GM19438 (cell line): ENCODE results near the gene MAPK6.
"Not testable (repeated sequence)": the region's sequence is repeated elsewhere in the genome, so short reads cannot be mapped to it uniquely, and the experiment has no call there.

ENCODE experiments used
- ATAC-seq: cut with Tn5 transposase; IDR thresholded peaks from one replicate; pipeline ENCODE4 v1.9.1; 2021; ENCODE audit warnings: low read depth; ENCODE audit not compliant: unreplicated experiment

The MAPK6 gene

GRCh38 chr15:52078876-52079700 lies 60.1 kb downstream of the MAPK6 start:
- no peak for ATAC-seq

- no peak for ATAC-seq
Measured at GRCh38 chr15:52080031-52080430, 61.0 kb downstream of the MAPK6 start.

- no peak for ATAC-seq
Measured at GRCh38 chr15:52080706-52081392, 61.8 kb downstream of the MAPK6 start.

GRCh38 chr15:52082197-52083036 lies 63.4 kb downstream of the MAPK6 start:
- peak; percentile 67 for ATAC-seq

DNA sequence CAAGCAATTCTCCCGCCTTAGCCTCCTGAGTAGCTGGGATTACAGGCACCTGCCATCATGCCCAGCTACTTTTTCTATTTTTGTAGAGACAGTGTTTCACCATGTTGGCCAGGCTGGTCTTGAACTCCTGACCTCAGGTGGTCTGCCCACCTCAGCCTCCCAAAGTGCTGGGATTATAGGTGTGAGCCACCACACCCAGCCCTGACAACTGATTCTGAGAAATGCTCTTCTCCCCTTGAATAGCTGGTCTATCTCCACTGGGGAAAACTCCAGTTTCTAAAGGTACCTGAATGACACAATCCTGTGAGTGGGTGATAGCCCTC lies 64.0 kb downstream of the MAPK6 start:
- peak; percentile 5 for ATAC-seq

DNA sequence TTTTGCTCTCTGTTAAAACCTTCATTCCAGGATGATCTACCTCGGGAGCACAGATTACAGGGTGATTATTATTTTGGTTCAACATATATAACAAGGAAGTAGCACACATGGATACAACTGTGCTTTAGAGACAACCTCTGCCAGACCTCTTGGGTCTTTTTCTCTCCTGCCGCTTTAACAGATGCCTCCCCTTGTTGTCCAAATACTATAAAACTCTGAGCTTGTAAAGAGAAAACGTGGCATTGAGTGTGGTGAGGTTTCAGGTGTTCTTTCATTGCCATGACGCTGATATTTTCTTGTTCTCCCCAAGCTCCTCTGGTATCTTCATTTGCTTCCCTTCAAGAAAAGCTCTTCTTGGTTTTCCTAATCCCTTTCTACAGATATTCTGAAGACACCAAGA lies 64.6 kb downstream of the MAPK6 start:
- ATAC-seq, result no peak

- ATAC-seq, result no peak
Measured at GRCh38 chr15:52085299-52085698, 66.3 kb downstream of the MAPK6 start.

- no peak for ATAC-seq
Measured at GRCh38 chr15:52086011-52086786, 67.2 kb downstream of the MAPK6 start.

- ATAC-seq, result no peak
Measured at GRCh38 chr15:52090193-52090592, 71.2 kb downstream of the MAPK6 start.

GRCh38 chr15:52093167-52093538 lies 74.1 kb downstream of the MAPK6 start:
- ATAC-seq, result no peak

GRCh38 chr15:52093539-52094510 lies 74.8 kb downstream of the MAPK6 start:
- no peak for ATAC-seq

DNA sequence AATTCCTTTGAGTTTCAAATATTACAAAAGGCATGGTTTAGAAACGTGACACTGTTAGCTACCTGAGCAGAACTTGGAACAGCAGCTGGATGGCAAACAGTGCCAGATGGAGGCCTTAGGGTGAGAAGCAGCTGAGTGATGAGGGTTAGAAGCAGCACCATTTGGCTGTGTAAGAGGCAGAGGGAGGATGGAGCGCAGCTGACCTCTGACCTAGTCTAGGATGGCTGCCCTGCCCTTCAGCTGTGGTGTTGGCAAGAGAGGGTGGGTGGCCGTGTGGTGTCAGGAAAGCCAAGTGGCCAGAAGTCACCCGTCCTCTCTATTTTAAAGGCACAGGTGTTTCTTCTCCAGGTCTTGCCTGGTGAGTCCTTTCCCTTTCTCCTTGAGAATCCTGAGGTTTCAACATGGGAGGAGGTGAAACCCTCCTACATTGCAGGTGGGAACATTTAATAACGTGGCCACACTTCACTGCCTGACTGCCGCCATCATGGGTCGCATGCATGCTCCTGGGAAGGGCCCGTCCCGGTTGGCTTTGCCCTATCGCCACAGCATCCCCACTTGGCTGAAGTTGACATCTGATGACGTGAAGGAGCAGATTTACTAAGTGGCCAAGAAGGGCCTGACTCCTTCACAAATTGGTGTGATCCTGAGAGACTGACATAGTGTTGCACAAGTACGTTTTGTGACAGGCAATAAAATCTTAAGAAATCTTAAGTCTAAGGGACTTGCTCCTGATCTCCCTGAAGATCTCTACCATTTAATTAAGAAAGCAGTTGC lies 76.0 kb downstream of the MAPK6 start:
- no peak for ATAC-seq

DNA sequence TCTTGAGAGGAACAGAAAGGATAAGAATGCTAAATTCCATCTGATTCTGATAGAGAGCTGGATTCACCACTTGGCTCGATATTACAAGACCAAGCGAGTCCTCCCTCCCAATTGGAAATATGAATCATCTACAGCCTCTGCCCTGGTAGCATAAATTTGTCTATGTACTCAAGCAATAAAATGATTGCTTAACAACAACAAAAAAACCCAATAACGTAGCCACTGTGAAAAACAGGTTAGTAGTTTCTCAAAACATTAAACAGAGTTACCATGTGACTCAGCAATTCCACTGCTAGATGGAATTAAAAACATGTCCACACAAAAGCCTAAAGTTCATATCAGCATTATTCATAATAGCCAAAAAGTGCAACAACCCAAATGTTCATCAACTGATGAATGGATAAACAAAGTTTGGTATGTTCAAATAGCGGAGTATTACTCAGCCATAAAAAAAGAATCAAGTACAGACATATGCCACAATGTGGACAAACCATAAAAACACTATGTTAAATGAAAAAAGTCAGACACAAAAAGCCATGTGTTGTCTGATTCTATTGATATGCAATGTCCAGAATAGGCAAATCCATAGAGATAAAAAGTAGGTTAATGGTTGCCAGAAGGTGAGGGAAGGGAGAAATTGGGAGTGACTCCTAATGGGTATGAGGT lies 76.7 kb downstream of the MAPK6 start:
- ATAC-seq, result no peak

GRCh38 chr15:52096536-52096935 lies 77.5 kb downstream of the MAPK6 start:
- not testable (repeated sequence) for ATAC-seq

GRCh38 chr15:52097180-52097579 lies 78.2 kb downstream of the MAPK6 start:
- no peak for ATAC-seq

DNA sequence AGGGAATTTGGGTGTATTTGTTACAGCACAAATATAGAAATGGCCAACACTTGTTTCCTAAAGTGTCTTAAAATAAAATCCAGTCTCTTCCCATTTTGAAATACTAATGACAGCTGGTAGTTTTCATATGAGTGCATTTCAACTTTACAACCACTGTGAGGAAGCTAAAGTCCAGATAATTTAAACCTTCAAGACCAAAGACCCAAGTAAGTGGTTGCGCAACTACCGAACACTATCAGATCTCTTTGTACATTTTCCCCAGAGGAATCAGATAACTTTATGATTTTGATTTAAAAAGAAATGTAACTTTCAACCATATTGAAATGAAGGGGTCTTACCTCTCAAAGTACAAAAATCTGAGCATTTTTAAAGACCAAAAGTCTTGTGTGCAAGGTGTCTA lies 79.3 kb downstream of the MAPK6 start:
- no peak for ATAC-seq

GRCh38 chr15:52099651-52100272 lies 80.7 kb downstream of the MAPK6 start:
- ATAC-seq, result no peak
